Brain pericyte (primary cell): ENCODE measurements around the gene RTL5.
A peak's percentile ranks its signal among the peaks of the same experiment; 100 is the strongest.

Source experiments
- DNase-seq: peaks from one replicate; pipeline ENCODE4 v3.0.0-alpha.2; 2012; ENCODE audit warnings: low read depth, low spot score

The RTL5 gene

DNA sequence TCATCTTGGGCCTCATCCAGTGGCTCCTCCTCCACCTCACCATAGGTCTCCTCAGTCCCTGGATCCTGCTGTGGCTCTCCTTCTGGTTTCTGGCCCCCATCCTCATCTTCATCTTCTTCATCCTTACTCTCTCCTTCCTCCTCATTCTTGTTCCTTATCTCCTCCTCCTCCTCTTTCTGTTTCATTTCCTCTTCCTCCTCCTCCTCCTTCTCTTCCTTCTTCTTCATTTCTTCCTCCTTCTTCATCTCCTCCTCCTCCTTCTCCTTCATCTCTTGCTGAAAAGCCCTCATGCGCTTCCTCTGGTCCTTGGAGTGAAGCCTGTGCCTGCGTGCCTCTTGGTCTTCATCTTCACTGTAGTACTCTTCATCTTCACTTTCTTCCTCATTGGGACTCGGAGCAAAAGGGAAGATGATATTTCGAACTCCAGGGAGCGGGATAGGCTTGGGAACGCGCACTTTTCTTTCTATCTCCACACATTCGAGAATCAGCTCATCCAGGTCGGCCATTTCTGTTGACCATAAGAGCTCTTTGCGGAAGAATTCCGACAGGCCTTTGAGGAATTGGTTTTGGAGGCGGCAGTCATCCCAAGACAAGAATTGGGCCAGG lies 1.5 kb downstream of the RTL5 start:
- DNase-seq = no peak

DNA sequence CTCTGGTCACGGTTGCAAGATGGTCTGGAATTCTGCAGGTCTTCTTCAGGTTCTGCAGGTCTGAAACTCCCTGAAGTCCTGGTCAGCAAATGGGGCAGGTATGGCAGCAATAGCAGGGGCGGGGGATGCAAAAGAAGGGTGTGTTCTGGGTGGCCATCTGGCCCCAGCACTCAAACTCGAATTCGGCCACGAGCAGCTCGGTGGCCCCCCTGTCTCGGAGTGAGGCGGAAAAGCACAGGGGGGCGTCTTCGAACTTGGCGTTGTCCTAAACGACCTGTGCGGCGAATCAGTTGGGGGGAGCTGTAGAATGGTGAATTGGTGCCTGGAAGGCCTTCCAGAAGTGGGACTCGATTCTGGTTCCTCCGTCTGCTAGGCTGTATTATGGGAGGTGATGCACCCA lies 2.1 kb downstream of the RTL5 start:
- DNase-seq = no peak

DNA sequence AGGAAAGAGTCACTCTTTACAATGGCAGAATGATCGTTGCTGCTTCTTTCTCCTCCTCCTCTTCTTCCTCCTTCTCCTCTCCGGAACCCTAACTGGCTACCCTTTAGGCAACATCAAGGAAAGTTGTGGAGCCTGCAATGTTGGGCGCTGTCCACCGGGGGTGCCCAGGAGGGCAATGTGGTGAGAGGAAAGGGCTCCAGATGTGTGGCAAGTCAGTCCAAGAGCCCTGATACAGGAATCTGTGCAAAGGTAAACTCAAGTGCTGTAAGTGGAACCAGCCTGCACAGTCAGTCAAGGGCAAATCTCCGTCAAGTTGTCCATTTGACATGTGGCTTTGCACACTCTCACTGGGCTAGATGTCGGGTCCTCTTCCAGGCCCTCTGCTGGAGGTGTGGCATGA lies 2.8 kb downstream of the RTL5 start:
- no peak for DNase-seq

DNA sequence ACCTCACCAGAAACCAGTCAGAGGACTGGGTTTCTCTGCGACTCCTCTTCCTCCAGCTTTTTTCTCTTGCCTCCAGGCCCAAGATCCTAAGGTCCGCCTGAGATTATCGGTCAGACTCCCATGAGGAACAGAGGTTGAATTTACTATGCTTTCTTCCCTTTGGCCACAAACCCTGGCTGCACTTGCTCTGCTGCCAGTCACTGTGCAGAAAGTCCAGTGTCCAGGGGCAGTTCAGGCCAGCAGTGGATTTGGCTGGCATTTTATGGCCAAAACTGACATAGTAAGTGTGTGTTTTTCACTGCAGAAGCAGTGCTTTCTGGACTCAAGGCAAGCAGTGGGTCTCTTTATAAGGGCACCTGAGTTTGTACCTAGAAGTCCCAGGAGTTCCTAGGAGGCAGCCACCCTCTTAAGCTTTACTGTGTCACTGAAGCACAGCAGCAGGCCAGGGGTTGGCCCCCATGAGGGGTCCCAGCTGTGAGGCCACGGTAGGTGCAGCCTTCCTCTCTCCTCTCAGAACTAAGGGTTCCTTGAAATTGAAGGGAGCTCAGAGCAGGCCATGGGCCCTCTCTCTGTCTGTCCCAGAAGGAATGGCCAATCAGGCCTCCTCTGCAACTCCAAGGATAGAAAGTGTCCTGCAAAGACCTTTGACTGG lies 3.4 kb downstream of the RTL5 start:
- no peak for DNase-seq

DNA sequence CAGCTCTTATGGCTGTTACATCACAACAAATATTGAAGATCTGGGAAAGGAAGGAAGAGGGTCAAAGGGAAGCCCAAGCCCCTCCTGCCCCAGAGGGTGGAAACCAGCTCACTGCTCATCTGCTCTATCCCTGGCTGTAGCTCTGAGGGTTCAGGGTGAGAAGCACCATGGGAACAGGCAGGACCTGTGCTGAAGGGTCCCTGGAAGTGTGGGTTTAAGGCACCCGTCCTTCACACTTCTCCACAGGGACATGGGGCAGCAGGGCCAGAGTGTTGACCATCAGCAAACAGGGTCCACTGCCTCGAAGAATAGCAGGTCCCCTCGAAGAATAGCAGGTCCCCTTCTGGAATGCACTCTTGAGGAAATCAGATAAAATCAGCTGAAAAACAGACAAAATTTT lies 4.4 kb downstream of the RTL5 start:
- no peak for DNase-seq

DNA sequence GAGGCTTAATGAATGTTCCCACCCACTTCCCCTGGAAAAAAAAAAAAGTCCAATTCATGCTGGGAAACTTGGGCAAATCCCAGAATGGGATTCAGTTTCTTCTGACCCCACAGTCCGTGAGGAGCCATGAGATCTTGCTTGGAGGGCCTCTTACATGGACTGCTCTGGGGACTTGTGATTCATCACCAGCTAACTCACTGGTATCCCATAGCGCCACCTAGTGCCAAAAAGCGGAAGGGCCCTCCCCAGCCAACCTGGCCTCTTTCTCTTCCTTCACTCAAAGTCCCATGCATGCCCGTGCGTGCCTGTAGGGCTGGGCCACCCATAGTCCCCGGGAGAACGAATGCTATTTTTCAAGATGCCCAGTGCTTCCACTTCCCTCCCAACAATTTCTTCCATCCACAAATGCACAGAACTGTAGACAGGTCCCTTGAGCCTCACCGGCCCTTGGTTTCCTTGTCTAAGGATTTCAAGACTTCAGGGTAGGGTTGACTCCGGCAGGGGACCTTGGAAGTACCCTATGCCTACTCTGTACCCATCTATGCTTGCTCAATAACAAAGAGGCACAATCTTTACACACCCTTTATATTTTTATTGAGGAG lies 5.1 kb downstream of the RTL5 start:
- peak; percentile 50 for DNase-seq

DNA sequence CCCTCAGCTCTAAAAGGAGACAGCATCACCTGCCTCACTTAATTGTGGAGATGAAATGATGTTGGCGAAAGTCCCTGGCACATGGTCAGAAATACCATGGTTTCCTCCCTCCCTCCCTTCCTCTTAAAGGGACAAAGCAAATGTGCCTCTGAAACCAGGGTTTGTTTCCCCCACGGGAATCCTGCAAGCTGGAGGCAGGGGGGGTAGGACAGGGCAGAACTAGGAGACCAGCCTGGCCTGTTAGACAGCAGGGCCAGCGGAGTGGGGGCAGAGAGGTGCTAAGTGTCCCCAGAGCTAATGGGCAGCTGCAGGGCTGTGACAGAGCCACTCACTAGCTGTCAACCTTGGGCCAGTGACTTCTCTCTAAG lies 5.7 kb downstream of the RTL5 start:
- DNase-seq = no peak

DNA sequence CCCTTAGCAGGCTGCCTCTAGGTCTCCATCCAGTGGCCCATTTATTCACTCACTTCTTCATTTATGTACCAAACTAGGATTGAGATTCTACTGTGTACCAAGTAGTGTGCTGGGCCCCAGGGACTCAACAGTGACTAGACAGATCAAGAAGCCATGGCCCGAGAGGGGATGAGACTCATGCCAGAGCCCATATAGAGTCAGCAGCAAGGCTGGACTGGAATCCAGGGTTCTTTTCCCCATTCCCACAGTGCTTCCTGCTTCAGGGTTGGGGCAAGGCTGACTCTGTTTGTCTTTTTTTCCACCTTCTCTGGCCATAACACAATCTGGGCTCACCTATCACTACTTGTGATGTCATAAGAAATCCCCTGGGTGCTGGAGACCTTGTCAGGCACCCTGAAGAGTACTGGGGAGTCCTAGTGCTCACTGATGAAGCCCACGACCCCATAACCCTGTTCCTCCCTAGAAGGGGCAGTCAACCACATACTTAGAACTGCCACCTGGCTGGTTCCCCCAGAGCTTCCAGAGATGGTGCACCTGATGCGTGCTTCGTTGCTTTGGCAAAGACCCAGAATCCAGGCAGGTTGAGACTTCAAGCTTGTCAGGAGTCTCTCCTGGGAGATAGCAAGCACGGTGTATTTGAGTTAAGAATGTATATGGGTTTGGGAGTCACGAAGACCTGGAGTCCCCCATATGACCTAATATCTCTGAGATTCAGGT lies 6.2 kb downstream of the RTL5 start:
- no peak for DNase-seq

DNA sequence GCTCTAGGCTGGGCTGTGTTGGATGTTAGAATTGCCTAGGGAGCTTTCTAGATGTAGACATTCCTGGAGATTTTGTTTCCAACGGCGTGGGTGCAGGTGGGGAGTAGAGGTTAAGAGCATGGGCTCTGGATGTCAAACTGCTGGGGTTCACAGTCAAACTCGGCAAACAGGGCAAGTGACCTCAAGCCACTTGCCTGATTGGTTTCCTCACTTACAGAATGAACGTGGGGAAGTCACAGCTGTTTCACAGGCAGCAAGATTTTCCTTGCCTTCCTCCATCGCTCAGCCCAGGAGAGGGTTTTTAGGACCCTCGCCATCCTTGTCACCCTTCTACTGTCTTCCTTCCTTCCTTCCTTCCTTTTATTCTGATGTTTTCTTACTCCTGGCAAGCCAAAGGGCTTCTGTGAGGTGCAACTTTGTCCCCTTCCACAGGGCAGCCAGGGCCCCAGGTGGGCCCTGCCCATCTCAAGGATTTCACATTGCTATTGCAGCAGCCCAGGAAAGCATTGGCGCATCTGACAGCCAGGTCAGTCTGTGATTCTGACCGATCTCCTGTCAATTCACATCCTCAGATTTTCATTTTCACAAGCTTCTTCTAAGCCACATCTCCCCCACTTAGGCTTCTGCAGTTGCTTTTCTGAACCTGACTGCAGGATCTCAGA lies 7.0 kb downstream of the RTL5 start:
- no peak for DNase-seq

DNA sequence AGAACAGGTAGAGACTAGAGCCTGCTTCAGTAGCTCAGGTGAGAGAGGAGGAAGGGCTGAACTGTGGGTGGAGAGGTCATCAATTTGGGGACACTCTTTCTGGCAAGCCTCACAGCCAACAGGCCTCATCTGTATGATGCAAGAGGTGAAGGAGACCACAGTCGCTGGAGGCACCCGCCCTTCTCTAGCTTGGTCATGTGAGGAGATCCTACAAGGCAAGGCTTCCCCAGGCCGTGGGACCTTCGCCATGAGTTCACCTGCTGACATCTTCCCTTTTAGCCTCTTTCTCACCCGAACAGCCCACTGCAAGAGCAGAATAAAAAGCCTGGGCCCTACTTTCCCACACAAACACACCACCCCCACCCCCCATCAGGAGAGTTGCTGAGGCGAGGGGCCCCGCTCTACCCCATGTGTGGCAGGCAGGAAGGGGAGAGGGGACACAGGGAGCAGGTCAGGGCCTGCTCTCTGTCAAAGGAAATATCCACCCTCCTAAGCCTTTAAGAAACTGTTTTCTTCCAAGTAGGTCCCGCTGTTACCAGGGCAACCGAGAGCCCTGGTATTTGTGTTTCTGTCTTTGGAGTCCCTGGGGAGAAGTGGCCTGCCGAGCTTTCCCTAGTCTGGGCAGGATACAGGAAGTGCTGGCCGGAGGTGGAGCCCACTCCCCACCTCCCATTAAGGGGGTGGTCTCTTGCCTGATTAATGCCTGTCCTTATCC lies 8.1 kb downstream of the RTL5 start:
- no peak for DNase-seq

DNA sequence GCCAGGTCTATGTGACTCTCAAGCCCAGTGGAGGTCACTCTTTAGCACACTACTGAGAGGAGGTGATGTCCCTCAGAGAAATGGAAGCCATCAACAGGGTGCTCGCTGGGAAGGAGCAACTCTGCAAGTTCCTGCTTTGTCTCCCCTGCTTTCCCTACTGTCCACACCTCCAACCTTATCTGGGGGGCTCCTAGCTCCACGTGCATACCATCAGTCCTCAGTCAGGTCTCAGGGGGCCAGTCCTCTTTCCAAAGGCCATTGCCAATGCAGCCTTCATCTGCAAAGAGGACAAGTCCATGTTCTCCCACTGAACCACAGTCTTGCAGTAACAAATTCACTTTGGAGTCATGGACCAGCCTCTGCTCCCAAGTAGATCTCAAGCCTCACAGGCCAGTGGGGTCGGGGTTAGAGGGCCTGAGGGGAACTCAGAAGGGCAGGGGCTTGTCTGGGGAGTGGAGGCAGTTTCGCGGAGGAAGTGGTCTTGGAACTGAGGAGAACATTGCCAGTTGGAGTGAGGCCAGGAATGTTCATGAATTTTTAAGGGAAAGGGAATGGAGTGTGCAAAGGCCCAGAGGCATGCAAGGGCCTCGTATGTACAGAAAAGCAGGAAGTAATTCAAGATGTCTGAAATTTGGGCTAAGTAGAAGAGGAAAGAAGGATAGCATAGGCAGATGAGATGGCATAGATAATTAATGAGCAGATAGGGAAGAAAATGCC lies 8.9 kb downstream of the RTL5 start:
- no peak for DNase-seq

DNA sequence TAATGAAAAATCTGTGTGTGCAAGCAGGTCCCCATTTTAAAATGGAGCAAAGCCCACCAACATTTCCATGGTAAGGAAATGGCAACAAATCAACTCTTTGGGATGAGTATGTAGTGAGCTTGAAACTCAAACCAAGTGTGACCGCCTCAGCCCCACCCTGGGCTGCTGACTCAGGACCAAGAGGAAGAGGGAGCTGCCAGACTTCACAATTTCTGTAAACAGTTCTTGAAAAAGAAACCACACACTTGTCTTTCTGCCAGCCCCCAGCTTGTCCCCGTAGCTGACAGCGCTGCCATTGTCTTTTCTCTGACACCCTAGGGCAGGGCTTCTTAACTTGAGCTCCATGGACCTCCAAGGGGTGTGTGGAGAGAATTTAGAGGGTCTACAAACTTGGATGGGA lies 10.3 kb downstream of the RTL5 start:
- no peak for DNase-seq

DNA sequence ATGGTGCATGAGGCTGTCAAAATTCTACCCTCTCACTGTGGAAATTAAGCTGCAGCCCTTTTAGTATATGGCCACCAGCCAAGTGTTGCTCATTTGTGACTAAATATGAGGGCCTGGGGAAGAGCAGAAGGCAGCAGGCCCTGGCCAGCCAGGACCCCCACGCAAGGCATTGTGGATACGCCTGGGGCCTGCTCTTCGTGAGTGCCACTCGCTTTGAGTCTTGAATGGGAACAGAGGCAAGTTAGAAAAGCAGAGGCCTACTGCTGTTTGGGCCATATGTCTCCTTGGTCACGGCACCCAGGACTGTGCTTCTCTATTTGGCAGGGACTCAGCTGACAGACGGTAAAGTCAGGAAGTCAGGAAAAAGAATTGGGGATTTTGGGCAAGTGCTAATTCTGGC lies 10.9 kb downstream of the RTL5 start:
- no peak for DNase-seq

DNA sequence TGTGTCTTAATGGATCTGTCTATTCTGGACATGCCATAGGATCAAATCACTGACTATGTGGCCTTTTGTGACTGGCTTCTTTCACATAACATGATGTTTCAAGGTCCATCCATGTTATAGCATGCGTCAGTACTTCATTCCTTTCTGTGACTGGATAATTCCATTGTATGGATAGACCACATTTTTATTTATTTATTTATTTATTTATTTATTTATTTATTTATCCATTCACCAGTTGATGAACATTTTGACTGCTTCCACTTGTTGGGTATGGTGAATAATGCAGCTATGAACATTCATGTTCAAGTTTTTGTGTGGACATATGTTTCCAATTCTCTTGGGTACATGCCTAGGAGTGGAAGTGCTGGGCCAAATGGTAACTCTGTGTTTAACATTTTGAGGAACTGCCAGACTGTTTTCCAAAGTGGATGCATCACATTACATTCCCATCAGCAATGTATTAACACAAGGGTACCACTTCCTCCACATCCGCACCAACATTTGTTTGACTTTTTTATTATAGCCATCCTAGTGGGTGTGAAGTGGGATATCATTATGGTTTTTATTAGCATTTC lies 14.0 kb downstream of the RTL5 start:
- no peak for DNase-seq

DNA sequence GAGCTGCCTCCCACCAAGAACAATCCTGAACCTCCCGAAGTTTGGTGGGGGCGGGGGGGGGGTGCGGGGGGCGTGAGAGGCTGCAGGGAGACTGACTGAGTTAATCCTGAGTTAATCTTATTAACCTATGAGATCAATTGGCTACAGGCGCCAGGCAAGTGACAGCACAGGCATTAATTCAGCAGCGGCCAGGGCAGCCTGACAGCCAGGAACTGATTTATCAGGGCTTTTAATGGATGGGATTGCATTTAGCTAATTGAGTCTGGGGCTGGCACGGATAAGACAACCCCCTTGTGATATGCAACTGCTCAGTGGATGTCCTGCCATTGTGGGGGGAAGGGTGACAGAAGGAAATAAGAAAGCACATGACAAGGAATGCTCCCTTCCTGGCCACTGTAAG lies 16.3 kb downstream of the RTL5 start:
- DNase-seq = no peak

DNA sequence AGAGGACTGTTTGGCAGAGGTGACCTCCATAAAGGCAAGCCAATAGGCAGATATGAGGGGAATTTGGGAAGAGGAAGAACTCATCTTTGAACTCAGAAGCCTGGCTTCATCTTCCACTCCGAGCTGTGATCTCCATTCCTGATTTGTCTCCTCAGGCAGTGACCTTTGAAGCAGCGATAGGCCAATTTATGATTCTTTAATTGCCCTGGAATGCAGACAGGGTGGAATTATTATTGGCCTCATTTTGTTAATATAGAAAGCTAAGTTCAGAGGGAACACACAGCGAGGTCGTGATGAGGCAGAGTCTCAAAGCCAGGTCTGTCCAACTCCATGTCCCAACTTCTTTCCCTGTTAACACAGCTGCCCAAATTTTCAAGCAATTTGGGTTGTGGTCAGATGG lies 16.9 kb downstream of the RTL5 start:
- no peak for DNase-seq

DNA sequence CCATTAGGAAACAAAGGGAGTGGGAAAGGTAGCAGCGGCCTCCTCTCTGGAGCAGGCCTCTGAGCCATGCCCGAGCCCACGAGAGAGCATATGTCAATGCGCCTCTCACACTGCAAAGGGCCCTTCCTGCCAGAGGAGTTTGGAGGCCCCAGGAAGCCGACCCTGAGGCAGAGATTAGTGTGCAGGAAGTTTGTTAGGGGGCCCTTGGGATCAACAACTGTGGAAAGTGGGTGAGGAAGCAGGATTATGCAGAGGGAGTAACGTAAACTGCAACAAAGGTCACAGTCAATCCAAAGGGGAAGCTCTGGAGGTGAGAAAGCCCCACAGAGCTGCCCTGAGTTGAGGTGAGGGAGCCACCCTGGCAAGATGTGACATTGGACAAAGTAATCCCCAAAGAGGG lies 17.4 kb downstream of the RTL5 start:
- DNase-seq = no peak

DNA sequence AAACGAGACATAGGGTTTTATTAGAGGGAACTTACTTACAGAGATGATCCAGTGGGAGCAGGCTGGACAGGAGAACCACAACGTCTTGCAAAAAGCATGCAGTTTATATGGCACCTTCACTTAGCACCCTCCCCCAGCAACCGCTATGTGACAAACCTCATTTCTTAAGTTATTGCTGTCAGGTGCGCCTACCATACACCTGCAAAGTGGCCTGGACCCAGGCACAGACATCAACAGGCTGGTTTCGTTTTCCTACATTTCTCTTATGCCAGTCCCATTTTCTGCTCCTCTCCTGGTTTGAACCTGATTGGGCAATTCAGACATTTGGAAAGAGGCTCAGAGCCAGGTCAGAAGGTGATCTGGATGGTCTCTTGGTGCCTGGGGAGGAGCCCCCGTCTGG lies 18.3 kb downstream of the RTL5 start:
- no peak for DNase-seq

DNA sequence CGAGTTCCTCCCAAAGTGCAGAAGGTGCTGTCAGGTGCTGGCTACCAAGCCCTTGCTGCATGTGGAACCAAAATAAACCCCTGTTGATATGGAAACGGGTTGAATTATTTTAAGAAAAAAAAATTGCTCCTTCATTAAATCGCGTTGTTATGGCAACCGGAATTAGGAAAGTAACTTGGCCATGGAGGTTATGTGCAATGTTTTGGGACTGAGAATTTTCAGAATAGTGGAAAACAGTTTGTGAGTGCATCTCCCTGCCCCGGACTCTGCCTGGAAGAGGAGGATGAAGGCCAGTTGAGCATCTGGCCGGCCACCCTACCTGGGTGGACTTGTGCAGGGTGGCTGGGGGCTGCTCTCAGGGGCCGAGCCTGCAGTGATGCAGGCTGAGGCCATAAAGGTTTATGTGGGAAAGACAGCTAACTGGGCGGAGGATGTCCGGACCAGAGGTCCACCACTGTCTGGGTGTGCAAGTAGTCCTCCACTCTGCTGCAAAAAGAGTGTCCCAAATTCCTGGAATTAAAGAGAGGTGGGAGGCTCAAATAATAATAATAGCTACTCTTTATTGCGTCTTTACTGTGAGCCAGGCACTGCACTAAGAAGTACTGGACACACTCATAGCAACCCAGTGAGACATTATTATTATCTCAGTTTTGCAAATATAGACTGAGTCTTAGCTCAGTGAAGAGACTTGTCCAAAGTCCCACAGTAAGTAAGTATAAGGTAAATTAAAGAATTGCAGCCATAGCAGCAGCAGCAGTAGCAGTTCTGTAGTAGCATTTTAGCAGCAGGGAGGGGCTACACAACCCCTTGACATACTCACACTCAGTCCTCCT lies 20.6 kb downstream of the RTL5 start:
- DNase-seq = no peak
